ENCODE results near the gene CORO7. TPM values are rescaled to one million over a fixed set of nuclear protein-coding genes. Genes with fewer than 3 reads are reported as not detected.
A peak's percentile ranks its signal among the peaks of the same experiment; 100 is the strongest.

Gene CORO7
- total RNA-seq, result 19.4 TPM

DNA sequence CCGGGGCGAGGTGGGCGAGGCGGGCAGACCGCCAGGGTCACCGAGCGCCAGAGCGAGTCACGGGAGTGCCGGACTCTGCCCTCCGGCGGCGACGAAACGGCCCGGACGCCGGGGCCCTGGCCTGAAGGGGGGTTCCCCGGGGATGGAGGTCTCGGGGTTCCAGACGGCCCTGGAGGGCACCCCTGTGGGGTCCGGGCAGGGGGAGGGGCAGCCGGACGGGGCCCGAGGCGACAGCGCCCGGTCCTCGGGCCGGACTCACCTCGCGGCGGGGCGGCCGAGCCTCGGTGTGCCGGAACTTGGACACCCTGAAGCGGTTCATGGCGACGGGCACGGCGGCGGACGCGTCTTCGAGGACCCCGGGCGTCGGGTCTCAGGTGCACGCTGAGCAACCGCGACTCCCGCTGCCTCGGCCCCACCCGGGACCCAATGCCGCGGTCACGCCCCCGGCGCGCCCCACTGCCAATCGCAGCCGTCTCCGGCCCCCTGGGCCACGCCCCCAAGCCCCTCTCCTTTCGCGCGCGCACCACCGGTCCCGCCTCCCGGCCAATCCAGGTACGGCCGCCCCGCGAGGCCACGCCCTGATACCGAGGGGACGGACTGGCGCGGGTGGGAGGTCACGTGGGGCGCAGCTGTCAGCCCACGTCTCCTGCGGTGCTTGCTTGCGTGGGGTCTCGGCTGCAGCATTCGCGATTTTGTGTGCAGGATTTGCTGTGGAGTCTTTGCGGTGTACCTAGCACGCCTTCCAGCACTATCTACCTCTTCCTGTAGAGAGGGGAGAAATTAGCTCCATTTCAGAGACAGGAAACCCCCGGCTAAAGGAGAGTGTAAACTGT lies at the start of gene CORO7:
Gene CORO7 (minus strand): TSS at position 397 of the 833 bp plus-strand sequence. CDS start 78 bp downstream, at position 319.
- DNase-seq, result peak; percentile 97

- DNase-seq, result no peak
These were observed 47.2 kb upstream of the CORO7 start for GRCh38 chr16:4463522-4464163.

DNA sequence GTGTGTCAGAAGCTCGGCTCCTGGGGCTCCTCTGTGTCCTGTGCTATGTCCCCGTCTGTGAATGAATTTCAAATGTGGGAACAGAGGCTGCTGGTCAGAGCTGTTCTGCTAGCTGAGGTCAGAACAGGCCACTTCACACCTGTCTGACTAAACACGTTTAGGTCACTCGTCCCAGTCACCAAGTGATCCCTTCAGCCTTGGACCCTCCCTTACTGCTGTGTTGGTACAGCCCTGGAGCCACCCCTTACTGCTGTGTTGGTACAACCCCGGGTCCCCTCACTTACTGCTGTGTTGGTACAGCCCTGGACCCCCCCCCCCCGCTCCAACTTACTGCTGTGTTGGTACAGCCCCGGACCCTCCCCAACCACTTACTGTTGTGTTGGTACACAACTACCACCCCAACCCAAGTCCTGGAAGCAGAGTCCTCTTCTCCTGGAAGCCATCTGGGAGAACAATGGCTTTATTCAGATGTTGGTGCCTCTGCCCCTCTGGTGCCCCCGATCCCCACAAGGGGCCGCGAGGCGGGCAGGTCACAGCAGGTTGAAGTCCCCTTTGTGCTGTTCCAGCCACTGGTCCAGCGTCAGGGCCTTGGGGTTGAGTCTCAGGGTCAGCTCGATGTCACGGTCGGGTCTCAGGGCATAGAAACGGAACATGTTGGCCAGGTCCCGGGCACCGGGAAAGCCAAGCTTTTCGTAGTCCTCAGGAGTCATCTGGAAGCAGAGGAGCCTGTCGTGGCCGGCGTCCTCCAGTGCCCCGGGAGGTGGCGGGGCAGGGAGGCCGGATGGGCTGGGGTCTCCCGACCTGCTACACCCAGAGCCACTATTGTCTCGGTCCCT lies 45.1 kb upstream of the CORO7 start:
- DNase-seq, result peak; percentile 12

GRCh38 chr16:4460936-4461249 lies 44.5 kb upstream of the CORO7 start:
- no peak for DNase-seq

DNA sequence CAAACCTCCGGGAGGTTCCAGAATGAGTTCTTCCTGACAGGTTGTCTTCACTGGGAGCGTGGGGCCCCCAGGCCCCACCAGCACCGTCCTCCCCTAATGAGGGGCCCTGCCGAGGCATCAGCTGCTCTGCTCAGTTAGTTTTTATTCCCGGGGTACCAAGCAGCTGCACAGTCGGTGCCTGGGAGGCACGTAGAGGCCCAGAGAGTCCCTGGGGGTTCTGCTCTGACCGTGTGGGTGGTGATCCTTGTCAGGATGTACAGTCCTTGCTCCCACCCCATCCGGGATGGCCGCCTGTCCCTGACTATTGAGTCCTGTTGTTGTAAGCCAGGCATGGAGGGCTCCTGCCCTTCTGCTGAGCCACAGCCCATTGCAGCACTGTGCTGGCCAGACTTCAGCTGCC lies 39.6 kb upstream of the CORO7 start:
- no peak for DNase-seq

- no peak for DNase-seq
These were observed 38.7 kb upstream of the CORO7 start for GRCh38 chr16:4455081-4455480.

- peak; percentile 69 for DNase-seq
These were observed 38.2 kb upstream of the CORO7 start for GRCh38 chr16:4454623-4455022.

- no peak for DNase-seq
These were observed 36.3 kb upstream of the CORO7 start for GRCh38 chr16:4452674-4453073.

DNA sequence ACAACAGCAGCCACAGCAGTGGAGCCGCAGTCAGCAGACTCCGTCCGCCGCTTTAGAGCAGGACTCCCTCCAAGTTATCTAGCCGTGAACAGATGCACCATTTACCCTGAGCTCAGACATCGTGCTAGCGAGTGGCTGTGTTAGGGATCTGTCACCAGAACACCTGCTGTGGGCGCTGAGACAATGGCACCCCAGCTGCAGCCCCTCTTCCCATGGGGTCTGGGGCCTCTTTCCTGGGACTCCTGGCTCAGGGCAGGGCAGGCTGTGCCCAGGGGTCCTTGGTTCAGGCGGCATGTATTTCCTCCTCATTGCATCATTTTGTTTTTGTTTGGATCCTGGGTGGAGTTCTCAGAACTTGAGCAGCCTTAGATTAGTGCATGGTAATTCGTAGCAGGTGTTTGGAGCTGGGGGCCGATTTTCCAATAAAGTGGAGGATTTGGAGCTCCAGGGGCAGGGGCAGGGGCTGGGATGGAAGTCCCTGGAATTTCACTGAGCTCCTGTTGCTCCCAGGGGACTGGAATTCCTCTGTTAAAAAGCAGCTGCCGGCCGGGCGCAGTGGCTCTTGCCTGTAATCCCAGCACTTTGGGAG lies 34.6 kb upstream of the CORO7 start:
- DNase-seq, result peak; percentile 93

- no peak for DNase-seq
These were observed 34.0 kb upstream of the CORO7 start for GRCh38 chr16:4450430-4450829.

GRCh38 chr16:4443986-4444385 lies 27.6 kb upstream of the CORO7 start:
- no peak for DNase-seq

DNA sequence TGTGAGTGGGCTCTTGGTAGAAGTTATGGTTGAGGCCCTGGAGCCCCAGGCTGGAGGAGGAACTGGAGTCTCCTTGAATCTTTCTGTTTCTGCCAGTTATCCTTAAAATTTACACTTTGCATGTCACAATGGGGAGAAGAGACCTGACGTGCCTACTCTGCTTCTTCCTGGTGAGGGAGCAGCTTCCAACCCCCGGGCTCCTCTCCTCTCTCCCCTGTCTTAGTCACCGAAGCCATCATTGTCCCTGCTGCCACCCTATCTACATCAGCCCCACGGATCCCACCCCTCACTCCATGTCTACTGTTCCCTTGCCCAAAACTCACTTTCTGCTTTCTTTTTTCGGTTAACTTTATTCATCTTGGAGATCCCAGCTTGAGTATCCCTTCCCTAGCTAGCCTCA lies 26.9 kb upstream of the CORO7 start:
- DNase-seq, result no peak

GRCh38 chr16:4442371-4442770 lies 26.0 kb upstream of the CORO7 start:
- no peak for DNase-seq

GRCh38 chr16:4437366-4437765 lies 21.0 kb upstream of the CORO7 start:
- DNase-seq, result no peak

DNA sequence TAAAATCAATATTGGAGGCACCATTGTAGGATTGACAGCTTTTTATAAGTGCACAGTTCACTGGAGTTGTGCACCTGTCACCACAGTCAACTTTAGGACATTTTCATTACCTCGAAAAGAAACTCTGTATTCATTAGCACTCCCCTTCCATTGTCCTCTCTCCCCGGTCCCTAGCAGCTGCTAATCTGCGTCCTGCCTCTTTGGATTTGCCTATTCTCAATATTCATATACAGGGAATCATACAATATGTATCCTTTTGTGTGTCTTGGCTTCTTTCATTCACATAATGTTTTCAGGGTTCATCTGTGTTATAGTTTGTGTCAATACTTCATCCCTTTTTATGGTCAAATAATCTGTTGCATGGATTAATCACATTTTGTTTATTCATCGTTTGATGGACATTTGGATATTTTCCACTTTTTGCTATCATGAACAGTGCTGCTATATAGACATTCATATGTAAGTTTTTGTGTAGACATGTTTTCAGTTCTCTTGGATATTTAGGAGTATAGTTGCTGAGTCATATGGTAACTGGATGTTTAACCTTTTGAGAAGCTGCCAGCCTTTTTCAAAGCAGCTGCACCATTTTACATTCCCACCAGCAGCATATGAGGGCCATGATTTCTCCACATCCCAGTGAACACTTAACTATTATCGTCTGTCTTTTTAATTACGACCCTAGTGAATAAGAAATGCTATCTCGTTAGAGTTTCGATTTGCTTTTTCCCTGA lies 19.1 kb upstream of the CORO7 start:
- no peak for DNase-seq

GRCh38 chr16:4433914-4434787 lies 17.8 kb upstream of the CORO7 start:
- no peak for DNase-seq

DNA sequence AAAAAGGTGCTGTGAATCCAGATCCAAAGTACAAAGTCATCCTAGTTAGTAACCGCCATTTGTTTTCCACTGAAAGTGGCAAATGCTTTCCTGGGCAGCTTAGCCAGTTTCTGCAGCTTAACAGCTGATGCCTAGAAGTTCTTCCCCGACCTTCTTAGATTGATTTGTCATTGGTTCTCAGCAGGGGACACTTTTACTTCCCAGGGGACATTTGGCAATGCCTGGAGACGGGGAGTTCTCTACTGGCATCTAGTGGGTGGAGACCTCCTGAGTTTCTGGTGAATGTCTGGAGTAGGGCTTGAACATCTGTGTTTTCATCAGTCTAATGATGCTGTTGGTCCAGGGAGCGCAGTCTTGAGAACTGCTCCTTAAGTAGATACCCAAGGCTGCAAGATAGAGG lies 16.8 kb upstream of the CORO7 start:
- no peak for DNase-seq

- DNase-seq, result no peak
These were observed 14.6 kb upstream of the CORO7 start for GRCh38 chr16:4431023-4431422.

DNA sequence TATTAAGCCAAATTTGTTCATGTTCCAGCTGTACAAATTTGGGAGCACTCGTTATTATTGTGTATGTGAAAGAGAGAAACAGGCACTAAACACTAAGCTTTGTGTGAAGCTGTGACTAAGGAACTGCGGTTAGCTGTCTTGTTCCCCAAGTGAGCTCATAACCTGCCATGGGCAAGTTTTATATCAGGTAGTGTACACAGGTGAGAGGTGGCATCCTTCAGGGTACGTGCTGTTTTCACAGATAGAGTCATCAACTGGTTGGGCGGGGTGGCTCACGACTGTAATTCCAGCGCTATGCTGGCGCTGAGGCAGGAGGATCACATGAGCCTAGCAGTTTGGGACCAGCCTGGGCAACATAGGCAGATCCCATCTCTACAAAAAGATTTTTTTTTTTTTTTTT lies 12.1 kb upstream of the CORO7 start:
- DNase-seq, result no peak

- no peak for DNase-seq
These were observed 10.5 kb upstream of the CORO7 start for GRCh38 chr16:4426722-4427372.

Measured in tongue (tissue), 2 donors.